CD4-positive, alpha-beta T cell treated with Interleukin-17A for 1 hour (primary cell): ENCODE data around the gene ARHGAP18.
"Not testable (repeated sequence)": the region's sequence is repeated elsewhere in the genome, so short reads cannot be mapped to it uniquely, and the experiment has no call there.

ENCODE experiments used
- DNase-seq: peaks from one replicate; pipeline ENCODE4 v3.0.0-alpha.2; 2020

ARHGAP18 gene

DNA sequence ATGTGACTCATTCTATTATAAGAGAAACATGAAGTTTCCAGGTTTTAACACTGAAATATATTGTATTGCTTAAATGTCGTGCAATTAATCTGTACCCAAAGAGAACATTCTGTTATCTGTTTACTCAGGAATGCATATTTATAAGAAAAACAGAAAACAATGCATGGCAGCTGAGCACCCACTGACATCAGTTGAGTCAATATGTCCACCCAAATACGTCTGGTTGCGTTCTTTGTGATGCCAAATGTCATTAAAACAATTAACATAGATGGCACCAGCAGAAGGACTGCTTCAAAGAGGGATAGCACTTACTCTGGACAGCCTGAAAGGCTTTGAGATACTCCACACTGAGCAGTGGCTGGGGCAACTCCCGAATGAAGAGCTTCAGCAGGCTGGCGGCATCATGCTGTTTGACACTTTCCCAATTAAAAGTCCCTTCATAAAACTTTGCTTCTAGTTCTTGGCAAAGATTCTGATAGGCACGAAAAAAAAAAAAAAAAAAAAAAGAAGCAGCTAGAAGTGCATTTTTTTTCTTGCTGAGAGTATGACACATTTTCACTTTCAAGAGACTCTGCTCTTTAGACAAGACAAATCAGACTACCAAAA lies 102.3 kb downstream of the ARHGAP18 start:
- DNase-seq = no peak

DNA sequence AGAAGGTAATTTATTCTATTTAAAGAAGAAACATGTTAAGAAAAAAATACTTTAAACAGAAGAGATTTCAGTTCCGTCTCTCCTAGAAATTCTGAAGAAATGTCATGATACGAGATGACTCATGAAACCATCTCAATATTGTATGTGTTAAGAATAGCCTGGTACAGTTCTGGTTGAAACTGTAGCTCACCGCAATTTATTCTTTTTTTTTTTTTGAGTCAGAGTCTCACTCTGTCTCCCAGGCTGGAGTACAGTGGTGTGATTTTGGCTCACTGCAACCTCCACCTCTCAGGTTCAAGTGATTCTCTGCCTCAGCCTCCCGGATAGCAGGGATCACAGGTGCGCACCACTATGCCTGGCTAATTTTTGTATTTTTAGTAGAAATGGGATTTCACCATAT lies 103.3 kb downstream of the ARHGAP18 start:
- DNase-seq = no peak

DNA sequence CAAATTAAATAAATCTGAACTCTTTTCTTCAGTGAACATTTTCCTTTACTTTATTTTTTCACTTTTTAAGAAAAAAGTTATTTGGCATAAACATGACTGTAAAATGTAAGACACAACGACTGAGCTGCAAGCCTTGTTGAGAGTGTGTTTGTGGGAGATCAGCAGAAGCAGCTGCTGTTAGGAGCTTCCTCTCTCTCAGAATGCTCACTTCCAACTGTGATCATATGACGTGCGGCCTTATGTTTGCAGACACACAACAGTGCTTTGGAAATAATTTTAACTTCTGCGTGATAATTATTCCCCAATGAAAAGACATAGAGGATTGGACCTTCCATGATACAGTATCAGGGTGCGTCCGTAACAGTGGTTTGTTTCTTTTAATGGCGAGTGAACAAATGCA lies 104.0 kb downstream of the ARHGAP18 start:
- no peak for DNase-seq

DNA sequence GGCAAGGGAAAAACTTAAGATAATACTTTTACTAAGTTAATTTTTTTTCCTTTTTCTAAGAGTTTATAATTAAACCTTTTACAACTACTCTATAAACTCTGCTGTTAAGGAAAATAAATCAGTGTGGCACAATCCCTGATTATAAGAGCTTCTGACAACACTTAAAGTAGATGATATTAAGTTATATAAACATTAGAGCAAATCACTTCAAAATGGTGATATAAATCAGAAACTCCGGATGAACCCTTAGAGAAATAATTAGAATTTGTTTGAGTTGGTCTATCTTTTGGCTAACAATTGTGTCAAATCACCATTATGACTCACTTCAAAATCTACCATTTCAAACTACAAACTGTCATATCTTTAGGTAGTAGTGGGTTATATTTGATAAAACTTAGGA lies 104.9 kb downstream of the ARHGAP18 start:
- no peak for DNase-seq

DNA sequence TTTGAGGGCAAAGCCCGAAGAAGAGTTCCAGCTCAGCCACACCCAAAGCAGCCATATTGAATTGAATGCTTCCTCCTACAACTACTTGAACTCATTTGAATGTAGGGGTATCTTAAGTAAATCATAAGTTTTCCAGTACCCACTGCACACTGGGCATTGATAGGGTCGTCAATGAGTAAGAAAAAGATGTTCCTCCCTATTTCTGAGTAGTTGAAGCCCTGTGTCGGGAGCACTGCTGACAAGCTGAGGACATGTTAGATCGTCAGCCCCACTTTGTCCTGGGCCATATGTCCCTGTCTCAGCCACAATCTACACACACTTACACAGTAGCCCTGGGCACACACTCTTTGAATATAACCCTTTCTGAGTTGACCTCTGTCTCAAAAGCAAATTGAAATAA lies 105.7 kb downstream of the ARHGAP18 start:
- DNase-seq = no peak

DNA sequence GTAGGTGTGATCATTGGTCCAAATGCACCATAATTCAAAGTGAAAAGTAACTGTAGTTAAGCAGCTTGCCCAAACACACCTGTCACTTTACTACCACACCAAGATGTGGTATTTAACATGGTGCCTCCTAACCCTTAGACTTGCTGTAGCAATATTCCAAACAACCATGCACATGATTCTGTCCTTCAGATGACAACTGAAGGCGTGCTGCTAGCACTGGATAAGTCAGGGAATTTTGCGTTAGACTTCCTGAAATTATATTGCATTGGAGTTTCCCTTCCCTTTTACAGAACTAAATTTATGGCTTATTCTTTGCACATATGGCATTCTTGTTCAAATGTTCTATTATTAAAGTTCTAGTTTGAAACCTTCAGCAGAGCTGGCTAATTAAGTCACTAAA lies 106.2 kb downstream of the ARHGAP18 start:
- DNase-seq = no peak

DNA sequence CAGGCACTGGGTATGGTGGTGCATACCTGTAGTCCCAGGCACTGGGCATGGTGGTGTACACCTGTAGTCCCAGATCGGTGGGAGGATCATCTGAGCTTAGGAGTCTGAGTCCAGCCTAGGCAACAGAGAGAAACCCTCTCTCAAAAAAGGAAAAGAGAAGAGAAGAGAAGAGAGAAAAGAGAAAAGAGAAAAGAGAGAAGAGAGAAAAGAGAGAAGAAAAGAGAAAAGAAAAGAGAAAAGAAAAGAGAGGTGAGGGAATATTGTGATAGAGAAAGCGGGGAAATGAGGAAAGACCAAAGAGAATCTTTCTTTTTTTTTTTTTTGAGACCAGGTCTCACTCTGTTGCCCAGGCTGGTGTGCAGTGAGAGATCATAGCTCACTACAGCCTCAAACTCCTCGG lies 108.7 kb downstream of the ARHGAP18 start:
- DNase-seq = no peak

DNA sequence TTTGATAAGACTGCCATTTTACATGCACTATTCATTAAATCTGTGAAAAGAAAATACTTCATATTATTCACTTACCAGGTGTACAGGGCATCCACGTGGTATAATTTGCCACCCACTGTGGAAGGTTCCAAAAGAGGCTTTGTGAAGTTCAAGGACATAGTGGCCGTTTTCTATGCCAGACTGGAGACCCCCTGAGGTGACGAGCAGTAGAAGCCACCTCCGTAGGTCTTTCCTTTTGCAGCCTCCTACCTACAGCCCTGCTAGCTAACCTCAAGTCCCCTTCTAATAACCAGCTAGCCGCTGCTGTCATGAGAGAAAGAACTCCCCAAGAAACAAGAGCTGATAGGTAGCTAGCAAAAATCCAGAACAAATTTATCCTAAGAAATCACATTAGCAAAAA lies 110.5 kb downstream of the ARHGAP18 start:
- DNase-seq = no peak

DNA sequence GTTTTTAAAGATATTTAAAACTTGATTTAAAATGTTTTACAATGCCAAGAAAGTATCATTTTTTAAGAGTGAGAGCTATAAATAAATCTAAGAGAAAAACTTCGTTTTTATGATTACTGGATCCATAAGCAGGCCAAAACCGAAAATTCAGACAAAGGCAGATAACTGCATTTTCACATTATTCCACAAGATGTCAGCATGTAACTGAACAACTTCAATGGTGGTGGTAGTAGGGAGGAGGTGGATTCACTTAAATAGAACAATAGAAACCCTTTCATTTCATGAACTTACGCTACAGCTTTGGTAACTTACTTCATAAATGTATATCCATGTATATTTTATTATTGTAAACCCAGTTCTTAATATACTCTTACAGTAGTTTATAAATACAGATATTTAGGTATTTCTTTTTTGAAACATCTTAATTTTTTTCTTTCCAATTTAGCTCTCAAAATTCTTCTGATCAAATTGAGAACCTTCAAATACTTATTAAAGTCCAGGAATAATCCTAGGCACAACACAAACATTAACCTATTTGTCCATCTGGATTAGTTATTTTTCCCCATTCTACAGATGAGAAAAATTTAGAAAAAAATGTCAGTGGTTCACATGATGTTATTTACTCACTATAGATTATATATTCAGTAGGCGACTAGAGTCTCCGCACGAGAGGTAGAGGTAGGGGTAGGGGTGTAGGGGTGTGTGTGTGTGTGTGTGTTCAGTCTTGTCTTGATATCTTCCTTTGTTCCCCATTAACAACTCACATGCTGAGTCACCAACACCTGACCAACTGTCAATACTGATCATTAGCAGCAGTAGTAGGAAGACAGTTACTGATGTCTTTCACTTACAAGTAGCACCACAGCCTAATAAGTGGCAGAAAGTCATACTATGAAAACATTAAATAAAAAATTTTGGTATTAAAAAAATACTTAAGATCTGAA lies 111.5 kb downstream of the ARHGAP18 start:
- peak; percentile 81 for DNase-seq

DNA sequence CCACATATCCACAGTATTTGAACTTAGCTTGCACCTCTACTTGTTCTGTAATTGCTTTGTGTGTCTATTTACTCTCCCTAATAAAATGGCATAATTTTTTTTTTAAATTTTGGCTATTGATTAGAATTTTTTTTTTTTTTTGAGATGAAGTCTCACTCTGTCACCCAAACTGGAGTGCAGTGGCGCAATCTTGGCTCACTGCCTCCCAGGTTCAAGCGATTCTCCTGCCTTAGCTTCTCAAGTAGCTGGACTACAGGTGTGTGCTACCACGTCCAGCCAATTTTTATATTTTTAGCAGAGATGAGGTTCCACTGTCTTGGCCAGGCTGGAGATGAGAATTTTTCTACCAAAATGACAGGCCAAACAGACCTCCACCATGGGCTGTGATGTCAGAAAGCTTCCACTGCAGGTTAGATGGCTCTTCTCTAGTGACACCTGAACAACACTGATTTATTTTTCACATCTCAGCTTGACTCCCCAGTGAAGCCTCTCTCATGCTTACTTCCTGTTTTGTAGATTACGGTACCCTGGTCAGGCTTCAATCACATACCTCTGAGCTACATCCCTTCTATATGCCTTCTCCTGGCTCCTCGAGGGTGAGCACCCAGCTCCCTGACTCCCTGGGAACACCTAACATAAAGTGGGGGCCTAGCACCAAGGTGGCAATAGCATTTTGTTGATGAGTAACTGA lies 112.8 kb downstream of the ARHGAP18 start:
- DNase-seq = no peak

DNA sequence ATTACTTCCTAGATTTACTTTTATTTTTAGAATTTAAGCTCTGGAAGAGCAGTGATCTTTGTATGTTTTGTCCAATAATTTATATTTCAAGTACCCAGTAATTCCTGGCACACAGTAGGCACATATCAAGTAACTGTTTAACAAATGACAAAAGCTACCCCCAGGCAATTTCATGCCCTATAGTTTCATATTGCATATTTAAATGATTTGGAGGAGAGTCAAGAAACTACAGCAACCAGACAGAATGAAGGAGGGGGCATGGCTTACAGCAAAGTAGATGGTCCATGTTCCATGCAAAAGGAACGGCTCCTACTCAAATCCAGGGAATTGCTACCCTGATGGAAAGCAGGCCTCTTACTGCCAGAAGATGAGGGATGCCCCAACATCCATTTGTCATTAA lies 113.5 kb downstream of the ARHGAP18 start:
- no peak for DNase-seq

DNA sequence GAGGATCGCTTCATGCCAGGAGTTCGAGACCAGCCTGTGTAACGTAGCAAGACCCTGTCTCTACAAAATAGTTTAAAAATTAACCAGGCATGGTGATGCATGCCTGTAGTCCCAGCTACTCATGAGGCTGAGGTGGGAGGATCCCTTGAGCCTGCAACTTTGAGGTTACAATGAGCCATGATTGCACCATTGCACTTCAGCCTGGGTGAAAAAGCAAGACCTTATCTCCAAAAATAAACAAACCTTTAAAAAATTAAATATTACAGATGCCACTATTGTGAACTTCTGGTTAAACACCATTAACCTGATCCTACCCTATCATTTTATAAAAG lies 116.8 kb downstream of the ARHGAP18 start:
- DNase-seq = no peak

DNA sequence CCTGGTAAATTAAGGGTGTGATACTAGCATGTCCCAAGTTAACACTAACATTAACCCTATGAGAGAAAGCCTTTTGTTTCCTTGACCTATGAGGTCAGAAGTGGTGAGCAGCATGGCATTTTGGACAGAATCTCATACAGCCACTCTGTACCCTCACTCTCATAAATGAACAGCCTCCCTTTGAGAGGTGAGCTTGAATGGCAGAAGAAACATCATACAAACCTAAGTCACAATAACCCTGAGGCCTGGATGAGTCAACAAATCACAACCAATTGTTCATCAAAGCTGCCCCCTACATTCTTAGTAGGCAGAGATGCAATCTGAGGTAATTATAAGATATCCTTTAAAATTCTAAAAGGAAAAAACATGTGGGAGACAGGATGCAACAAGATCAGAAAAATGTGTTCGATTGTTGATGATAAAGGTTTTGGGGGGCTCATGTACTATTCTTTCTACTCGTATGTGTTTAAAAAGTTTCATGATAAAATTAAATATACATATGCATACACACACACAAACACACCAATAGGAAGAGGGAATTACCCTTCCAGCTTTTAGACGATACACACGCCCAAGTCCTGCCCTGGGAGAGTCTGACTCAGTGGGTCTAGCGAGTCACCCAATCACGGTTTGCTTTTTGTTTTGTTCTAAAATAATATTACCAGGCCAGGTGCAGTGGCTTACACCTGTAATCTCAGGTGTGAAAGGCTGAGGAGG lies 117.3 kb downstream of the ARHGAP18 start:
- DNase-seq = no peak

DNA sequence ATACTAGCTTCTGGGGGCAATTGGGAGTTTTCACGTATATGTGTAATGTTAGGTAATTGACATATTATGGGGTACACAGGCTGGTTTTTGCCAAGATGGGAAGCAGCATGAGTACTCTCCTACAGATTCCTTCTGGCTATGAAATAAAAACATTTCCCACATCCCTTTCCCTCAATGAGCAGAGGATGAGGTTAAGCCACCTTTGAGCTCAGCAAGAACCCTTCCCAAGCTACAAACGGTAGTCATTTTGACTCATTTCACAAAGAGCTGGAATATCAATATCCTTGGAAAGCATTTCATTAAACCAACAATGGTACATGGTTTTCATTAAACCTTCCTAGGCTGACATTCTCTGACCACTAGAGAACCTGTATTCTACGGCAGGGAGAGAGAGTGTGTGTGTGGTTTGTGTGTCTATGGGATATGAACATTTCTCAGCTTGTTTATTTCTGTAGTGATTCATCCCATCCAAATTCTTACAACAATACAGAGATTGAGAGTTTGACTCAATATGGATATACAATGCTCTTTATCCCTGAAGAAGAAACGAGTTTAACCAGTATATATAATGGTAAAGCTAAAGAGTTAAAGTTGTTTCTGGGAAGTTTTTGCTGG lies 119.5 kb downstream of the ARHGAP18 start:
- DNase-seq = no peak

DNA sequence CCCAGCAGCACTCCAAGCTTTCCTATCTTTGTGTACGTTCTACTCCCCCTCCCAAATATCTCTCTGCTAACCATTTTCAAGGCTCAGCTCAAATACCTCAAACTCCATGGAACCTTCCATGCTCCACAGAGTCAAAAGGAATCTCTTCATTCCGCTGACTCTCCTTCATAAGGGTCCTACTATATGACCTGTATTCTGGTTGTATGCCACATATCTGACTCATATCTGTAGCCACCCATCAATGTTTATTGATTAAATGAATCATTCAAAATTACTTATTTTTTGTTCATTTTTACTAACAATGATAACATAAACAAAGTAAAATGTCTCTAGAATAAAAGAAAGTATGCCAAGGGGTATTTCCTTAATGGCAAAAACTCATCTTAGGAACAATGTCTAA lies 123.2 kb downstream of the ARHGAP18 start:
- no peak for DNase-seq

DNA sequence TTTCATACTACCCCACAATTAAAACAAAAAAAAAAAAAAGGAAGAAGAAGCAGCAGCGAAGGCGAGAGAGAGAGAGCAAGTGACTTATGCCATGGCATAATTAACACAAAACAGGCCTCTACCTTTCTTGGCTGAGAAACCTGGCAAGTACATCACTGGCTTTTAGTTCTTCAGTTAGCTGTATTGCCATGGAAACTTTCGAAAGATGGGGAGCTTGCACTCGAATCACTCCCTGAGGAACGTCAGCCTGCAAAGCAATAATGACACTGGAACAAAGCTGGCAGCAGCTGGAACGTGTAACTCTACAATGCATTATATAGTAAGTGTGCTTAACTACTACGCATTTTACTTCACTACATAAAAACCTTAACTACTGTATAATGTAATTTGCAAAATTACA lies 126.1 kb downstream of the ARHGAP18 start:
- DNase-seq = no peak

DNA sequence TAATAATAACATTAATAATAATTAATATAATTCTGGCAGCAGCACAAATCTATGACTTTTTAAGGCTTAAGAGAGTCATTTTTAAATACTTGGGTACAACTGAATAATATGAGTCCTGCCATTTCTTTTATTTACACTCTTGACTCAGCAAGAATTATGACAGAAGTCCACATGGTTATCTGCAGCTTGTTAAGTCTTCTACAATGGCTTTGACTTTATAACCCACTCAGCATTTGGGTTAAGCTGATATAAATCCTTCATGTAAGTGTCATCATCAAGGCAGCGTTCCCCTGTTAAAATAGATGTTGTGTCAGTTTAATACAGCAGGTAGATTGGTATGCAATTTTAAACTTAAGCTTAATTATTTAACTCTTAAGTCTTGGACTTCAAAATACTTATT lies 131.7 kb downstream of the ARHGAP18 start:
- DNase-seq = no peak

DNA sequence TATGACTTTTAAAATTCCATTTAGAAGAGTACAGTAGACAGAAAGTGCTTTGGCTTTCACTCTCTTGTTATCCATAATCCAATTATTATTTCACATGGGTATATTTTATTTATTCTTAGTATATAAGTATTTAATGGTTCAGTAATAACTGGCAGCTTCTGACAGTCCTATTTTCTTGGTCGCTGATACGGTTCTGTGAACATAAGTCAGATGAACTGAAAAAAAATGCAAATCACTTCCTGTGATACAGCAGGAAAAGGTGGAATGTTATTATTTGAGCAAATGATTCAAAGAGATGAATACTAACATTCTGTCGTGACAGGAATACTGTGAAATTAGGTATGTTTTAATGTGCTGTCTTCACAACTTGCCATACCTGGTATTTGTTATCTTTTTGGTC lies 132.3 kb downstream of the ARHGAP18 start:
- no peak for DNase-seq

DNA sequence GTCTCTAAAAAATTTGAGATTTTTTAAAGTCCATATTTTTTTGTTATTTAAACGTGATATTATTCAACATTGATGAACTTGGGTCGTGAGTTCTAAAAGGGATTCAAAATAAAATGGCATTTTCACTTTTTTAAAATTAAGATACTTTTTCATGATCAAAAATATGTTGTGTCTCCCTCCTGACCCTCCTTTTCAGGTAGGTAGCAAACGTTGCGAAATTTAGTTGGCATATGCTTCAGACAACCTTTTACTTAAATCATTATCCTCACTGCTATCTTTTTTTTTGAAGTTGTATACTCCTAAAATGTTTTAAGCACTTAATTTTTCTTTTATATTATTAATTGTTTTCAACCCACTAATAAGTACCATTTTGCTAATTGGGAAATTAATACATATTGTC lies 133.5 kb downstream of the ARHGAP18 start:
- DNase-seq = no peak

DNA sequence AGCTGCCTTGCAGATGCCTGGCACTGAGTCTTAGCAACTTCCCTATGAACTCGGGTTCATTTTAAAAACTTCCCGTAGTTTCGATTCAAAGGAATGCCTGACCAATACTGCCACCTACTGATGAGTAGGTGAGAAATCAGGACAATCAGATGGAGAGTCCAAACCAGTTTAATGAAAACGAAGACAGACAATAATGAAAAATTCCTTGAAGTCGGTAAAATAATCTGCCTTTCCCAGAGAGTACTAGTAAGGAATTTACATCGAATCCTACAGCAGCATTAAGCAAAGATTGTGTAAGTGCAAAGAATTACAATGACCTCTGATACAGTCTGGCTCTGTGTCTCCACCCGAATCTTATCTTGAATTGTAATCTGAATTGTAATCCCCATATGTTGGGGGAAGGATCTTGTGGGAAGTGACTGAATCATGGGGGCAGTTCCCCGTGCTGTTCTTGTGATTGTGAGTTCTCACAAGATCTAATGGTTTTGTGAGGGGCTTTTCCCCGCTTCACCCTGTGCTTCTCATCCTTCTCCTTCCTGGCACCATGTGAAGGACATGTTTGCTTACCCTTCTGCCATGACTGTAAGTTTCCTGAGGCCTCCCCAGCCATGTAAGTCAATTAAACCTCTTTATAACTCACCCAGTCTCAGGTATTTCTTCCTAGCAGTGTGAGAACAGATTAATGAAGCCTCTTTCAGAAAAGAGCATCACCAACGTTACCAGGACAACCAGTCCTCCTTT lies 134.4 kb downstream of the ARHGAP18 start:
- peak; percentile 50 for DNase-seq

DNA sequence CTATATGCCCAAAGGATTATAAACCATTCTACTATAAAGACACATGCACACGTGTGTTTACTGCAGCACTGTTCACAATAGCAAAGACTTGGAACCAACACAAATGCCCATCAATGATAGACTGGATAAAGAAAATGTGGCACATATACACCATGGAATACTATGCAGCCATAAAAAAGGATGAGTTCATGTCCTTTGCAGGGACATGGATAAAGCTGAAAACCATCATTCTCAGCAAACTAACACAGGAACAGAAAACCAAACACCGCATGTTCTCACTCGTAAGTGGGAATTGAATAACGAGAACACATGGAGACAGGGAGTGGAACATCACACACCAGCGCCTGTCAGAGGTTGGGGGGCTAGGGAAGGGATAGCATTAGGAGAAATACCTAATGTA lies 135.4 kb downstream of the ARHGAP18 start:
- DNase-seq = not testable (repeated sequence)

DNA sequence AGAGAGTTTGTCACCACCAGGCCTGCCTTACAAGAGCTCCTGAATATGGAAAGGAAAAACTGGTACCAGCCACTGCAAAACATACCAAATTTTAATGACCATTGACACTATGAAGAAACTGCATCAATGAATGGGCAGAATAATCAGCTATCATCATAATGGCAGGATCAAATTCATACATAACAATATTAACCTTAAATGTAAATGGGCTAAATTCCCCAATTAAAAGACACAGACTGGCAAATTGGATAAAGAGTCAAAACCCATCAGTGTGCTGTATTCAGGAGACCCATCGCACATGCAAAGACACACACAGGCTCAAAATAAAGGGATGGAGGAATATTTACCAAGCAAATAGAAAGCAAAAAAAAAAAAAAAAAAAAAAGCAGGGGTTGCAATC lies 139.0 kb downstream of the ARHGAP18 start:
- DNase-seq = not testable (repeated sequence)
